Heart right ventricle (tissue), 16 donors: Measurements from ENCODE around the gene SCAMP3. TPM values are rescaled to one million over a fixed set of nuclear protein-coding genes. Genes with fewer than 3 reads are reported as not detected.
A peak's percentile ranks its signal among the peaks of the same experiment; 100 is the strongest.

Experiments
- ATAC-seq, 8 donors: fragments of 200-7000 bp; cut with Tn5 transposase; one replicate each; pipeline ENCODE4 v1.9.1; 2020; ENCODE audit warnings: mild to moderate bottlenecking in 8 of 8, moderate library complexity in 8 of 8, moderate number of reproducible peaks in 1 of 8
- DNase-seq, 2 donors: peaks; one replicate each; pipeline ENCODE4 v3.0.0-alpha.2; 2020
- H3K27ac ChIP-seq, 10 donors: fragments of 200-600 bp; sonication (generic) in 2 of 10; one replicate each; pipeline versions ENCODE4 v1.5.0 to v1.8.0; 2020 to 2022; ENCODE audit warnings: mild to moderate bottlenecking in 3 of 10
- H3K27me3 ChIP-seq, 7 donors: fragments of 200-600 bp; one replicate each; pipeline ENCODE4 v1.8.0; 2021 to 2022; ENCODE audit warnings: mild to moderate bottlenecking in 2 of 7
- H3K36me3 ChIP-seq, 9 donors: fragments of 200-600 bp; sonication (generic) in 1 of 9; one replicate each; pipeline versions ENCODE4 v1.5.0 to v1.8.0; 2020 to 2022; ENCODE audit warnings: mild to moderate bottlenecking in 2 of 9
- H3K4me1 ChIP-seq, 9 donors: fragments of 200-600 bp; sonication (generic) in 1 of 9; one replicate each; pipeline versions ENCODE4 v1.5.0 to v1.8.0; 2020 to 2022; ENCODE audit warnings: mild to moderate bottlenecking in 4 of 9
- H3K4me3 ChIP-seq, 10 donors: fragments of 200-600 bp; sonication (generic) in 2 of 10; one replicate each; pipeline versions ENCODE4 v1.5.0 to v1.8.0; 2020 to 2022; ENCODE audit warnings: mild to moderate bottlenecking in 7 of 10, moderate library complexity in 2 of 10
- H3K9me3 ChIP-seq, 11 donors: fragments of 200-600 bp in 10 of 11; sonication (generic) in 2 of 11; one replicate each; pipeline versions ENCODE4 v1.5.0 to v1.8.0; 2013 to 2022; ENCODE audit warnings: mild to moderate bottlenecking in 2 of 11, control low read depth in 1 of 11, moderate library complexity in 1 of 11
- CTCF ChIP-seq, 9 donors: fragments of 200-600 bp; sonication (generic) in 2 of 9; IDR thresholded peaks; one replicate each; pipeline versions ENCODE4 v1.5.0 to v1.8.0; 2021 to 2022; ENCODE audit warnings: antibody characterized with exemption in 9 of 9, mild to moderate bottlenecking in 5 of 9, moderate library complexity in 1 of 9
- WGBS, 2 donors: extraction: QIAGEN DNeasy Blood & Tissue Kit; methylation state at CpG; one replicate each; pipeline ENCODE4 v1.1.7; 2013; ENCODE audit warnings: inconsistent platforms in 1 of 2; 5-methylcytosine and 5-hydroxymethylcytosine counted together
- intact Hi-C, 10 donors: fragments of 100-400 bp; cut with DNase I; formaldehyde crosslinking; loops; one replicate each; pipeline versions ENCODE4 v1.11.1 to v1.14.2; 2022
- polyA plus RNA-seq, 2 donors: library from polyadenylated mRNA; stranded (reverse); fragments of 200-250 nt; gene quantifications; one replicate each; pipeline ENCODE4 v1.2.3, GENCODE V29; 2013
- total RNA-seq, 10 donors: library from RNA; stranded (reverse); fragmentation: NEBNext Ultra II Directional in 3 of 10; extraction: Animal tissue kit (Norgen Biotek cat#: 25700) in 3 of 10; gene quantifications; one replicate each; pipeline versions ENCODE4 v1.2.1 to v1.2.4, GENCODE V29; 2021 to 2023
- donor health status: Arrhythmogenic right ventricular cardiomyopathy.
- donor health status: ischemic (EF 13 %, LVEDD 7.1; RV severe dilation, severe dysfunction).
- donor health status: healthy with polysubstance abuse.
- donor health status: DM: no; HTN: yes; CAD: no.
- donor health status: DM: no; HTN: no; CAD: no.
- donor health status: ischemic (EF 25% LVEDD 6.9; RV normal size, moderate dysfunction).
- donor health status: ischemic (EF 25% LVEDD 5.7; RV mildly dilated, moderate dysfunction).
- donor health status: healthy.
- donor health status: DM: yes; HTN: yes; CAD: no.
- donor health status: Ischemic cardiomyopathy.
- donor health status: ischemic (EF 35%, LVEDD 5.7; RV mildly dilated, moderate dysfunction).
- donor health status: nonischemic (EF 11% LVEDD 7.7; RV severe dilation, severe dysfunction).
- donor health status: DM: yes; HTN: yes; CAD: no.
- donor health status: PGD.
- donor health status: ischemic (EF 29% LVEDD 5.4; RV normal size, mild dysfunction).
- donor health status: nonischemic (EF 23%, LVEDD 6.1; RV moderate dilation, normal function).

Gene SCAMP3
- total and polyA plus RNA-seq, 12 donors = 47.9 to 109 (median 60.1) TPM

GRCh38 chr1:155210314-155211104, 51.7 kb downstream of the SCAMP3 start:
- H3K36me3 ChIP-seq = peaks cover 0 to 23% (median 0%) of the 10 kb centered on the region in 9 donors
- DNase-seq = no peak
- H3K9me3 ChIP-seq = no peaks in the 10 kb centered on the region
- 85 to 88% methylated on average over 4 of the region's 4 CpGs for WGBS, 2 donors
- intact Hi-C loops = no loop called here
- ATAC-seq = no peak
- peak overlapping the region in 5 of 10 donors; percentile 52 to 100 (median 100) for H3K27ac ChIP-seq
- H3K27me3 ChIP-seq = no peaks in the 10 kb centered on the region
- peak overlapping the region in 1 of 10 donors; percentile 24 for H3K4me3 ChIP-seq
- peaks cover 9 to 48% (median 31%) of the 10 kb centered on the region in 9 donors for H3K4me1 ChIP-seq
- no peak for TF ChIP-seq CTCF (IDR thresholded peaks at IDR 0.05)

- no peak for TF ChIP-seq CTCF (IDR thresholded peaks at IDR 0.05)
- H3K9me3 ChIP-seq = no peaks in the 10 kb centered on the region
- WGBS, 2 donors = 2% methylated on average over 13 of the region's 13 CpGs
- H3K27ac ChIP-seq = peak overlapping the region; percentile 98 to 100 (median 100)
- intact Hi-C loops = loop anchor here in 6 of 10 donors (2.0 to 10.0 kb wide), 5 partner anchors 17 to 385 kb away; partner anchors contain the start of gene RUSC1 (in 2 of the 6)
- DNase-seq (no peak), ATAC-seq (no peak)
- no peaks in the 10 kb centered on the region for H3K27me3 ChIP-seq
- peaks cover 9 to 43% (median 31%) of the 10 kb centered on the region in 9 donors for H3K4me1 ChIP-seq
- peak overlapping the region; percentile 64 to 91 (median 82) for H3K4me3 ChIP-seq
- H3K36me3 ChIP-seq = peaks cover 0 to 23% (median 0%) of the 10 kb centered on the region in 9 donors
Observed at GRCh38 chr1:155209312-155209721, 52.8 kb downstream of the SCAMP3 start.

- H3K9me3 ChIP-seq = no peaks in the 10 kb centered on the region
- intact Hi-C loops = loop anchor here in 6 of 10 donors (1.0 to 10.0 kb wide), 7 partner anchors 18 to 386 kb away; partner anchors contain the start of gene RUSC1 (in 2 of the 6)
- peaks cover 0 to 23% (median 0%) of the 10 kb centered on the region in 9 donors for H3K36me3 ChIP-seq
- peak within 1 kb of the TSS; percentile 64 to 91 (median 82) for H3K4me3 ChIP-seq
- ATAC-seq = peak; percentile 86 to 92 (median 90)
- DNase-seq = peak; percentile 93 to 95
- TF ChIP-seq CTCF (IDR thresholded peaks at IDR 0.05) = no peak
- WGBS, 2 donors = 0 to 1% methylated on average over 59 to 64 of the region's 64 CpGs
- H3K4me1 ChIP-seq = peaks cover 9 to 43% (median 31%) of the 10 kb centered on the region in 9 donors
- H3K27ac ChIP-seq = peak within 1 kb of the TSS; percentile 98 to 100 (median 100)
- no peaks in the 10 kb centered on the region for H3K27me3 ChIP-seq
Observed at GRCh38 chr1:155208541-155209311, 53.4 kb downstream of the SCAMP3 start, which contains the start of gene MTX1. Gene MTX1 (plus strand): TSS chr1:155208695. CDS start chr1:155208805, 110 bp downstream.
